Stomach (tissue), 4 donors: ENCODE results near the gene RPP25.

Source experiments
- EP300 ChIP-seq: sonication (generic); formaldehyde crosslinking; IDR thresholded peaks from one replicate; pipeline ENCODE4 v1.6.1; 2017; ENCODE audit warnings: antibody characterized with exemption
- POLR2AphosphoS5 ChIP-seq, 3 donors: sonication (generic); formaldehyde crosslinking; IDR thresholded peaks; one replicate each; pipeline ENCODE4 v1.6.1; 2016; ENCODE audit warnings: antibody characterized with exemption in 3 of 3
- TF ChIP-seq, protein P1 (sequence below), 7 experiments: fragments of 450-650 bp in 4 of 7; fragments of 200-600 bp in 3 of 7; sonication (generic) in 3 of 7; IDR thresholded peaks; one replicate each; pipeline ENCODE4 v1.5.1; 2016 to 2019; ENCODE audit warnings: antibody characterized with exemption in 7 of 7, control low read depth in 2 of 7, mild to moderate bottlenecking in 1 of 7

- TF ChIP-seq, protein P1, sequence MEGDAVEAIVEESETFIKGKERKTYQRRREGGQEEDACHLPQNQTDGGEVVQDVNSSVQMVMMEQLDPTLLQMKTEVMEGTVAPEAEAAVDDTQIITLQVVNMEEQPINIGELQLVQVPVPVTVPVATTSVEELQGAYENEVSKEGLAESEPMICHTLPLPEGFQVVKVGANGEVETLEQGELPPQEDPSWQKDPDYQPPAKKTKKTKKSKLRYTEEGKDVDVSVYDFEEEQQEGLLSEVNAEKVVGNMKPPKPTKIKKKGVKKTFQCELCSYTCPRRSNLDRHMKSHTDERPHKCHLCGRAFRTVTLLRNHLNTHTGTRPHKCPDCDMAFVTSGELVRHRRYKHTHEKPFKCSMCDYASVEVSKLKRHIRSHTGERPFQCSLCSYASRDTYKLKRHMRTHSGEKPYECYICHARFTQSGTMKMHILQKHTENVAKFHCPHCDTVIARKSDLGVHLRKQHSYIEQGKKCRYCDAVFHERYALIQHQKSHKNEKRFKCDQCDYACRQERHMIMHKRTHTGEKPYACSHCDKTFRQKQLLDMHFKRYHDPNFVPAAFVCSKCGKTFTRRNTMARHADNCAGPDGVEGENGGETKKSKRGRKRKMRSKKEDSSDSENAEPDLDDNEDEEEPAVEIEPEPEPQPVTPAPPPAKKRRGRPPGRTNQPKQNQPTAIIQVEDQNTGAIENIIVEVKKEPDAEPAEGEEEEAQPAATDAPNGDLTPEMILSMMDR (IDR thresholded peaks at IDR 0.05): no peak
- TF ChIP-seq POLR2AphosphoS5 (IDR thresholded peaks at IDR 0.05): no peak
- TF ChIP-seq EP300: no peak
Measured at GRCh38 chr15:74976159-74976558, 19.6 kb upstream of the RPP25 start.
